ENCODE results near the gene ZNF70.

GRCh38 chr22:23769321-23769965 is 18.5 kb upstream of the ZNF70 start:
- TF ChIP-seq, protein P1, sequence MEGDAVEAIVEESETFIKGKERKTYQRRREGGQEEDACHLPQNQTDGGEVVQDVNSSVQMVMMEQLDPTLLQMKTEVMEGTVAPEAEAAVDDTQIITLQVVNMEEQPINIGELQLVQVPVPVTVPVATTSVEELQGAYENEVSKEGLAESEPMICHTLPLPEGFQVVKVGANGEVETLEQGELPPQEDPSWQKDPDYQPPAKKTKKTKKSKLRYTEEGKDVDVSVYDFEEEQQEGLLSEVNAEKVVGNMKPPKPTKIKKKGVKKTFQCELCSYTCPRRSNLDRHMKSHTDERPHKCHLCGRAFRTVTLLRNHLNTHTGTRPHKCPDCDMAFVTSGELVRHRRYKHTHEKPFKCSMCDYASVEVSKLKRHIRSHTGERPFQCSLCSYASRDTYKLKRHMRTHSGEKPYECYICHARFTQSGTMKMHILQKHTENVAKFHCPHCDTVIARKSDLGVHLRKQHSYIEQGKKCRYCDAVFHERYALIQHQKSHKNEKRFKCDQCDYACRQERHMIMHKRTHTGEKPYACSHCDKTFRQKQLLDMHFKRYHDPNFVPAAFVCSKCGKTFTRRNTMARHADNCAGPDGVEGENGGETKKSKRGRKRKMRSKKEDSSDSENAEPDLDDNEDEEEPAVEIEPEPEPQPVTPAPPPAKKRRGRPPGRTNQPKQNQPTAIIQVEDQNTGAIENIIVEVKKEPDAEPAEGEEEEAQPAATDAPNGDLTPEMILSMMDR (conservative IDR thresholded peaks at IDR 0.05; ENCODE audit: low read depth, low read length): no peak
- TF ChIP-seq SMC3 (IDR thresholded peaks at IDR 0.05; ENCODE audit: low read depth, low read length): no peak

All from IMR-90 (cell line).